ENCODE results near the gene CSRP2.

Gene CSRP2

DNA sequence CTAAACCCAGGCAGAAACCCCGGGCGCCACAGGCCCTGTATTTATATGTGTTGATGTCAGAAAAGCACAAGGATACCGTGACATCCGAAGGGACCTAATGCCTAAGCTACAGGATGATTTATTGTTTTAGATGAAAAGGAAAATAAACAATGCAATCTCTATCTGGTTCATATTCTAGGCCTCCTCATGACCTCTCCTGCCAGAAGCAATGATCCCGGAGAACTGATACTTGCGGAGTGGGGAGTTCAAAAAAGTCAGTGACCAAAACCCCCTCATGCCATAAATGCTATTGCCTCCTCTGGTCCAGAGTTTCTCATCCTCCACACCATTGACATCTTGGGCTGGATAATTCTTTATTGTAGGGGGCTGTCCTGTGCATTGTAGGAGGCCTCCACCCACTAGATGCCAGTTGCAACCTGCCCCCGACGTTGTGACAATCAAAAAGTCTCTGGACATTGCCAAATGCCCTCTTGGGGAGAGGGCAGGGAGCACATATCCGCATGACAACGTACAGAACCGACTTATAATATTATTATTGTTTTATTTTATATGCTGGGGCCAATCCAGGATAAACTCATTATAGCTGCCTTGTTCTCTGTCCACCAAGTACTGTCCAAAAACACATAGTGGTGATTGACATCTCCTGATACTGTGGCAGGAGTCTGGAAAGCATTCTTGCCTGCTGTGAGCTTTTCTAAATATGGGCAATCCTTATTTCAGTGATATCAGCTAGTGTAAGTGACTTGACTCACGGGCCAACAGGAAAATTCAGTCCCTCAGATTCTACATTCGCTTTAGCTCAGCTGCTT is 1.1 kb upstream of the CSRP2 start:
- TF ChIP-seq, protein P1, sequence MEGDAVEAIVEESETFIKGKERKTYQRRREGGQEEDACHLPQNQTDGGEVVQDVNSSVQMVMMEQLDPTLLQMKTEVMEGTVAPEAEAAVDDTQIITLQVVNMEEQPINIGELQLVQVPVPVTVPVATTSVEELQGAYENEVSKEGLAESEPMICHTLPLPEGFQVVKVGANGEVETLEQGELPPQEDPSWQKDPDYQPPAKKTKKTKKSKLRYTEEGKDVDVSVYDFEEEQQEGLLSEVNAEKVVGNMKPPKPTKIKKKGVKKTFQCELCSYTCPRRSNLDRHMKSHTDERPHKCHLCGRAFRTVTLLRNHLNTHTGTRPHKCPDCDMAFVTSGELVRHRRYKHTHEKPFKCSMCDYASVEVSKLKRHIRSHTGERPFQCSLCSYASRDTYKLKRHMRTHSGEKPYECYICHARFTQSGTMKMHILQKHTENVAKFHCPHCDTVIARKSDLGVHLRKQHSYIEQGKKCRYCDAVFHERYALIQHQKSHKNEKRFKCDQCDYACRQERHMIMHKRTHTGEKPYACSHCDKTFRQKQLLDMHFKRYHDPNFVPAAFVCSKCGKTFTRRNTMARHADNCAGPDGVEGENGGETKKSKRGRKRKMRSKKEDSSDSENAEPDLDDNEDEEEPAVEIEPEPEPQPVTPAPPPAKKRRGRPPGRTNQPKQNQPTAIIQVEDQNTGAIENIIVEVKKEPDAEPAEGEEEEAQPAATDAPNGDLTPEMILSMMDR (IDR thresholded peaks at IDR 0.05; ENCODE audit: low read depth, low read length) = no peak
- H3K4me3 ChIP-seq (ENCODE audit: low read depth, low read length) = peak overlapping the region; percentile 73

- peak overlapping the region; percentile 73 for H3K4me3 ChIP-seq (ENCODE audit: low read depth, low read length)
- TF ChIP-seq, protein P1 (IDR thresholded peaks at IDR 0.05; ENCODE audit: low read depth, low read length) = 0 out of 2 replicates have a peak, but pooled peaks have one; percentile 24
Measured at GRCh38 chr12:76878099-76878898, 520 bp downstream of the CSRP2 start.

DNA sequence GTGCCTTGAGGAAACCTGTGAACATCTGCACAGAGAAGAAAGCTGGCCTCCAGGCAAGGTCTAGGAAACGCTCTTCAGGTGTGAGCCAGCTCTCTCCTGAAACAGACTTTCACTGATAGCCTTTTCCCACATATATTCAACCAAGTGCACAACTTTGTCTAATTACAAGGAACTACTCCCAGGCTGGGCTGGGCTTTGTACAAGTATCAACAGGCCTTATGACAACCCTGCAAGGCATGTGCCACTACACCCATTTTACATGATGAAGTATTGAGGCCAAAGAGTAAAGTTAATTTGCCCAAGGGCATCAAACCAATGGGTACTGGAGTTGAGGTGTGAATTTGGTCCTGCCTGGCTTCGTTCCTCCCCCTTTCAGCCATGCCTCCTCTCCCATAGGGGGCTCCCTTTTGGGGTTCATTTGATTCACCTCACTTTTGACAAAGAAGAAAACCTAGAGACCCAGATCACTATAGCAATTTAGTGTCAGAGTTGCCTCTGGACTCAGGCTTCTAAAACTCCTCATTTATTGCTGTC is 2.1 kb downstream of the CSRP2 start:
- no peak overlapping the region for H3K4me3 ChIP-seq (ENCODE audit: low read depth, low read length)
- TF ChIP-seq, protein P1 (IDR thresholded peaks at IDR 0.05; ENCODE audit: low read depth, low read length) = no peak

GRCh38 chr12:76874491-76875190 is 4.2 kb downstream of the CSRP2 start:
- TF ChIP-seq, protein P1 (IDR thresholded peaks at IDR 0.05; ENCODE audit: low read depth, low read length) = no peak
- H3K4me3 ChIP-seq (ENCODE audit: low read depth, low read length) = no peak overlapping the region

DNA sequence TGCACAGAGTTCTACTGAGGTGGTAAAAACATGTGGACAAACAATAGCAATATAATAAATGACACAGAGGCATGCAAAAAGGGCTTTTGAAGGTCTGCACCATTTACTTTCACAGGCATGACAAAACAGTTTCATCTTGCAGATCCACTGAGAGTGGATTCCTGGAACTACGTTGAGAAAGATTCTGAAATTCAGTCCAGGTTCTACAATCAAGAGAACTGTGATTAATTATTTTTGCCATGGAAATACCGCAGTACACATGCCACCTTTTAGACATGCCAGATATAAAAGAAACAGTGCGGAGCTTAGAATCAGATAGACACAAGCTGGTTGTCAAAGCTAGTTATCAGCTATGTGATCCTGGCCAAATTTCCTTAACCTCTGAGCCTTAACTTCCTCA is 4.8 kb downstream of the CSRP2 start:
- TF ChIP-seq, protein P1 (IDR thresholded peaks at IDR 0.05; ENCODE audit: low read depth, low read length) = no peak
- no peak overlapping the region for H3K4me3 ChIP-seq (ENCODE audit: low read depth, low read length)

DNA sequence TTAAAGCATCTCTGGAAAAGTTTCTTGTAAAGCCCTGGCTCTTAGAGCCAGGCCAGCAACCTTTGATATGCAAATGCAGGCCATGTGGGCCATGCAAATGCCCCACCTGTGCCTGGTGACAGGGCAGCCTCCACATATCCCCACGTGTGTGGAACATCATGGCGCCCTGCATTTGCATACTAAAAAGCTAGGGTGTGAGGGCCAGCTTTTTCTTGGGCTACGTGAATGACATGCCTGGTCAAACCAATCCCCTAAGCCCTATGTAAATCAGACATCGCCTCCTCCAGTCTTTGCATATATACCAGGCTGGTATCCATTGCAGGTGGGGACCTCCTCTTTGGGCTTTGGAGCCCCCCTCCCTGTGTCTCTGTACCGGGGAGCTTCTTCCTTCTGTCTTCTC is 6.4 kb downstream of the CSRP2 start:
- no peak overlapping the region for H3K4me3 ChIP-seq (ENCODE audit: low read depth, low read length)
- TF ChIP-seq, protein P1 (IDR thresholded peaks at IDR 0.05; ENCODE audit: low read depth, low read length) = no peak

Measured in WI38 (cell line).